ENCODE results near the gene EXOC2.

Gene EXOC2

DNA sequence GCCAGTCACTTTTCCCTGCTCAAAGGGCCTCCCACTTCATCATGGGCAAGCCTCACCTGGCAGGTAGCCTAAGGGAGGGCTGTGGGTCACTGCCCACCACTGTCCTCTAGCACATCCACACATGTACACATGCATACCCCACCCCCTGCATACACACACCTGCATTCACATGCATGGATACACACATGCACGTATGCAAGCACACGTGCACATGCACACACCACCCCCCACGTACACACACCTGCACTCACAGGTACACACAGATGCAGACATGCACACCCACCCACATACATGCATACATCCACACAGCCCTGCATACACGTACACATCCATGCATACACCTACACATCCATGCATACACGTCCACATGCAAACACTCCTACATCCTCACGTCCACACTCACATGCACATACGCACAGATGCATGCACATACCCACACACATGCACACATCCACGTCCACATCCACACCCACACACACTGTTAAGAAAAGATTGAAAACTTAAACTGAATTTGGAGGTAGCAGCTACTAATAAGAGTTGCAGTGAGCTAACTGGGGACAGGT lies 14.0 kb upstream of the EXOC2 start:
- TF ChIP-seq POLR2A (IDR thresholded peaks at IDR 0.05; ENCODE audit: extremely low read depth, insufficient read length), result no peak
- TF ChIP-seq CTCF (IDR thresholded peaks at IDR 0.05; ENCODE audit: low read depth, low read length), result no peak
- no peak for TF ChIP-seq MYC (IDR thresholded peaks at IDR 0.05; ENCODE audit: low read depth, low read length)
- TF ChIP-seq, protein P1, sequence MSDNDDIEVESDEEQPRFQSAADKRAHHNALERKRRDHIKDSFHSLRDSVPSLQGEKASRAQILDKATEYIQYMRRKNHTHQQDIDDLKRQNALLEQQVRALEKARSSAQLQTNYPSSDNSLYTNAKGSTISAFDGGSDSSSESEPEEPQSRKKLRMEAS (IDR thresholded peaks at IDR 0.05; ENCODE audit: low read depth, low read length), result no peak
- no peak overlapping the region for H3K4me3 ChIP-seq (ENCODE audit: low read depth, low read length)
- no peak for DNase-seq (ENCODE audit: low read depth)

GRCh38 chr6:706146-706545 lies 13.2 kb upstream of the EXOC2 start:
- no peak for DNase-seq (ENCODE audit: low read depth)
- TF ChIP-seq, protein P1 (IDR thresholded peaks at IDR 0.05; ENCODE audit: low read depth, low read length), result no peak
- no peak for TF ChIP-seq CTCF (IDR thresholded peaks at IDR 0.05; ENCODE audit: low read depth, low read length)
- TF ChIP-seq MYC (IDR thresholded peaks at IDR 0.05; ENCODE audit: low read depth, low read length), result no peak
- no peak overlapping the region for H3K4me3 ChIP-seq (ENCODE audit: low read depth, low read length)

GRCh38 chr6:705047-705446 lies 12.1 kb upstream of the EXOC2 start:
- DNase-seq (ENCODE audit: low read depth), result no peak
- TF ChIP-seq POLR2A (IDR thresholded peaks at IDR 0.05; ENCODE audit: extremely low read depth, insufficient read length) (no peak), MYC (IDR thresholded peaks at IDR 0.05; ENCODE audit: low read depth, low read length) (no peak), CTCF (IDR thresholded peaks at IDR 0.05; ENCODE audit: low read depth, low read length) (no peak)
- TF ChIP-seq, protein P1 (IDR thresholded peaks at IDR 0.05; ENCODE audit: low read depth, low read length), result no peak
- H3K4me3 ChIP-seq (ENCODE audit: low read depth, low read length), result no peak overlapping the region

DNA sequence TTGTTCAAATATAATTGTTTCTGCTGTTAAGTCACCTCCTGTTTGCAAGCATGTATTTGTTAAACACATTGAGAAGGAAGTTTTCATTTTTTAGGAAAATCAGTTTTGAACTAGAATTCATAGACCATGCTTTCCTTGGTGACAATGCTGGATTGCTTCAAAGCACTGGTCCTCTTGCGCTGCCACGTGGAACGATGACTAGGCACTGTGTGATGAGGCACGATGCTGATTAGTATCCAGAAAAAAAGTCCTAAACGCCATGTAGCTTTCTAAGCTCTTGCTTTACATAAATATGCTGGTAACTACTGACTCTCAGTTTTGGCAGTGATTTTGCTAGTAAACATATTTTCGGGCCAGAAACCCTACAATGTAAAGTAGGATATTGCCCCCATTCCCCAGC lies 11.1 kb upstream of the EXOC2 start:
- no peak for DNase-seq (ENCODE audit: low read depth)
- no peak overlapping the region for H3K4me3 ChIP-seq (ENCODE audit: low read depth, low read length)
- TF ChIP-seq, protein P1 (IDR thresholded peaks at IDR 0.05; ENCODE audit: low read depth, low read length), result no peak
- no peak for TF ChIP-seq CTCF (IDR thresholded peaks at IDR 0.05; ENCODE audit: low read depth, low read length)
- TF ChIP-seq POLR2A (IDR thresholded peaks at IDR 0.05; ENCODE audit: extremely low read depth, insufficient read length), result no peak
- no peak for TF ChIP-seq MYC (IDR thresholded peaks at IDR 0.05; ENCODE audit: low read depth, low read length)

- DNase-seq (ENCODE audit: low read depth), result no peak
- TF ChIP-seq, protein P1 (IDR thresholded peaks at IDR 0.05; ENCODE audit: low read depth, low read length), result no peak
- TF ChIP-seq MYC (IDR thresholded peaks at IDR 0.05; ENCODE audit: low read depth, low read length) (no peak), CTCF (IDR thresholded peaks at IDR 0.05; ENCODE audit: low read depth, low read length) (no peak), POLR2A (IDR thresholded peaks at IDR 0.05; ENCODE audit: extremely low read depth, insufficient read length) (no peak)
- no peak overlapping the region for H3K4me3 ChIP-seq (ENCODE audit: low read depth, low read length)
These were observed 10.6 kb upstream of the EXOC2 start for GRCh38 chr6:703552-703951.
